HL-60 (cell line): ENCODE measurements around the gene HAO1.

Source experiments
- DNase-seq, 2 experiments: peaks; one replicate each; pipeline ENCODE4 v3.0.0-alpha.2; 2010 to 2020; ENCODE audit warnings: low read depth in 1 of 2, low spot score in 1 of 2
- H3K27ac ChIP-seq: fragments of 250-450 bp; sonication (Bioruptor Pico); replicated peaks from 2 replicates; pipeline ENCODE4 v1.5.1; 2020; ENCODE audit warnings: mild to moderate bottlenecking, moderate library complexity
- H3K27me3 ChIP-seq: fragments of 250-450 bp; sonication (Bioruptor Pico); 2 replicates; pipeline ENCODE4 v1.5.1; 2021; ENCODE audit warnings: mild to moderate bottlenecking, moderate library complexity; ENCODE audit not compliant: insufficient read depth, poor library complexity, severe bottlenecking
- H3K4me3 ChIP-seq: replicated peaks from 2 replicates; pipeline ENCODE4 v1.5.1; 2011; ENCODE audit warnings: mild to moderate bottlenecking, control low read depth, low read length; ENCODE audit not compliant: insufficient read depth
- CTCF ChIP-seq: IDR thresholded peaks from one replicate; pipeline ENCODE4 v1.5.1; 2011; ENCODE audit warnings: low read length, control low read depth, inconsistent platforms; ENCODE audit not compliant: insufficient read depth
- GABPA ChIP-seq: IDR thresholded peaks from 2 replicates; pipeline ENCODE4 v1.6.1; 2012; ENCODE audit warnings: low read depth
- POLR2AphosphoS5 ChIP-seq: IDR thresholded peaks from 2 replicates; pipeline ENCODE4 v1.6.1; 2012; ENCODE audit warnings: low read depth
- REST ChIP-seq: IDR thresholded peaks from 2 replicates; pipeline ENCODE4 v1.6.1; 2012; ENCODE audit warnings: low read depth; ENCODE audit not compliant: insufficient replicate concordance
- SPI1 ChIP-seq: IDR thresholded peaks from 2 replicates; pipeline ENCODE4 v1.6.1; 2012; ENCODE audit warnings: low read depth, mild to moderate bottlenecking, borderline replicate concordance

The HAO1 gene

GRCh38 chr20:7950387-7950786, 10.1 kb upstream of the HAO1 start:
- TF ChIP-seq REST (no peak), SPI1 (no peak), GABPA (no peak), CTCF (no peak), POLR2AphosphoS5 (no peak)
- H3K4me3 ChIP-seq = no peak overlapping the region
- DNase-seq = no peak
- H3K27me3 ChIP-seq = peaks cover 4% of the 10 kb centered on the region
- no peak overlapping the region for H3K27ac ChIP-seq

- no peak for DNase-seq
These were observed 3.6 kb upstream of the HAO1 start for GRCh38 chr20:7943891-7944290.

GRCh38 chr20:7939663-7940062, 595 bp downstream of the HAO1 start:
- H3K27me3 ChIP-seq = no peaks in the 10 kb centered on the region
- no peak overlapping the region for H3K4me3 ChIP-seq
- no peak overlapping the region for H3K27ac ChIP-seq
- DNase-seq = no peak
- TF ChIP-seq GABPA = no peak
- no peak for TF ChIP-seq CTCF
- TF ChIP-seq POLR2AphosphoS5 = no peak
- TF ChIP-seq SPI1 = no peak
- no peak for TF ChIP-seq REST

More at GRCh38 chr20:7943891-7944290, 3.6 kb upstream of the HAO1 start:
- Histone ChIP-seq H3K4me3 (no peak overlapping the region), H3K27ac (no peak overlapping the region), H3K27me3 (peaks cover 4% of the 10 kb centered on the region)
- TF ChIP-seq REST (no peak), GABPA (no peak), POLR2AphosphoS5 (no peak), SPI1 (no peak), CTCF (no peak)
